HG02938 (cell line): ENCODE data around the gene DNAJC8.
A peak's percentile ranks its signal among the peaks of the same experiment; 100 is the strongest.

Source experiments
- ATAC-seq: cut with Tn5 transposase; IDR thresholded peaks from one replicate; pipeline ENCODE4 v1.9.1; 2021; ENCODE audit warnings: mild to moderate bottlenecking, moderate library complexity; ENCODE audit not compliant: unreplicated experiment

DNAJC8 gene

GRCh38 chr1:28232558-28233263 lies at the start of gene DNAJC8:
Gene DNAJC8 (minus strand): TSS chr1:28233029. CDS start chr1:28232998, 31 bp downstream.
- peak; percentile 50 for ATAC-seq

DNA sequence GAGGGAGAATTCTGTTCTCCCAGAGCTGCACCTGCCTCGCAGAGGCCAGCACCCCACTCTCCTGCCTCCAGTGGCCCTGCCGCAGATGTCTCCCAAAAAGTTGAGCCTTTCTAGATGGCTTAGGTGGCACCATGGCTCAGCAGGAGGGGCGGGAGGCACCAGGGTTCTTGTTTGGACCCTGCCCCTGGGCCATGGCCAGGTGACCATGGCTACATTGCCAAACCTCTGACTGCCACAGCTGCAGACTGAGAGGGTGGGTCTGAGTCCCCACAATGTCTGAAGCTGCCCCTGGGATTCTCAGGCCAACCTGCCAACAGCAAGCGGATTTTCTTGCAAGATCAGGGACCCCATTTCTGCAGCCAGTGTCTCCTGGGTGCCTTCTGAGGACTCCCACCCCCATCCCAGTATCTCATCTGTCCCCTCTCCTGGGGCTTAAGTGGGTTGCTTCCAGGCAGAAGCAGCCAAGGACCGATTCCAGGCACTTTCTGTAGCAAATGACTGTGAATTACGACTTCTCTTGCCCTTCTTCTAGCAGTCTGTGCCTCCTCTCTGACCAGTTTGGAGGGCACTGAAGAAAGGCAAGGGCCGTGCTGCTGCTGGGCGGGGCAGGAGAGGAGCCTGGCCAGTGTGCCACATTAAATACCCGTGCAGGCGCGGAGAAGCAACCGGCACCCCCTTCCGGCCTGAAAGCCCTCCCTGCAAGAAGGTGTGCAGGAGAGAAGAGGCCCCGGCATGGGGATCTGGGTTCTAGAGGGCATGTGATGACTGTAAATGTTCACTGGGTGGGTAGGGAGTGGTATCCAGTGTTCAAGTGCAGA lies 49.0 kb upstream of the DNAJC8 start:
- ATAC-seq, result no peak

- no peak for ATAC-seq
Observed at GRCh38 chr1:28280977-28281381, 48.1 kb upstream of the DNAJC8 start.

DNA sequence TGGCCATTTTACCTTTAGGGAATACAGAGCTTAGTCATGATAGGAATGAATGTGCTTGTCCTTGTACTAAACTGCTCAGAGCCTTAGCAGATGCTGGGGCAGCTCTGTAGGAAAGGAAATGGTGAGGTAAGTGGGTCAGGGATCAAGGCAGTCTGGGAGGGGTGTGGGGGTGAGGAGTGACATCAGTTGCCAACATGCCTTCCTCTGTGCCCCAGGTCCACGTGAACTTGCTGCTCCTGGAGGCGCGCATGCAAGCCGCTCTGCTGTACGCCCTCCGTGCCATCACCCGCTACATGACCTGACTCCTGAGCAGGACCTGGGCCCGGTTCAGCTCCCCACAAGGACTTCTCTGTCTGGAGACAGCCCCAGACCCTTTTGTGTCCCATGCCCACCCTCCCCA lies 47.7 kb upstream of the DNAJC8 start:
- ATAC-seq, result no peak

DNA sequence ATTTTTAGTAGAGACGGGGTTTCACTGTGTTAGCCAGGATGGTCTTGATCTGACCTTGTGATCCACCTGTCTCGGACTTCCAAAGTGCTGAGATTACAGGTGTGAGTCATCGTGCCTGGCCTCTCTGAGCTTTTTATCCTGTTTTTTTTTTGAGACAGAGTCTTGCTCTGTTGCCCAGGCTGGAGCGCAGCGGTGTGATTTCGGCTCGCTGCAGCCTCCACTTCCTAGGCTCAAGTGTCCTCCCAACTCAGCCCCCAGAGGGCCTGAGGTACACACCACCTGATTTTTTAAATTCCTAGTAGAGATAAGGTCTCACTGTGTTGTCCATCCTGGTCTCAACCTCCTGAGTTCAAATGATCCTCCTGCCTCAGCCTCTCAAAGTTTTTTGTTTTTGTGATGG lies 46.9 kb upstream of the DNAJC8 start:
- ATAC-seq, result no peak

DNA sequence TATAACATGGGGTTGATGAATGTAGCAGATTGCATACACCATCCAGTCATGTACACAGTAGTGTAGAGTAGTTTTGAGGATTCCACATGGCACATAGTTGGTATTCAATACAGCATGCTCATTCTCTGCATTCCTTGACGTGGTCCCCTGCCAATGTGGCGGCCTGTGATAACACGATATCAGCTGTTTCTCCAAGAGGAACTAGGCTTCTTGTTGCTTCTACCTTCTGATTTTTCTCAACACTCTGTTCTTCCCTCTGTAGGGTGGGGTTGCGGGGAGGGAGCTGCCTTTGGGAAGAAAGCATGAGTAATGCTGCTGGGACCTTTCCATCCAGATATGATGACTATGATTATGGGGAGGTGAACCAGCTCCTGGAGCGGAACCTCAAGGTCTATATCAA lies 45.9 kb upstream of the DNAJC8 start:
- no peak for ATAC-seq

DNA sequence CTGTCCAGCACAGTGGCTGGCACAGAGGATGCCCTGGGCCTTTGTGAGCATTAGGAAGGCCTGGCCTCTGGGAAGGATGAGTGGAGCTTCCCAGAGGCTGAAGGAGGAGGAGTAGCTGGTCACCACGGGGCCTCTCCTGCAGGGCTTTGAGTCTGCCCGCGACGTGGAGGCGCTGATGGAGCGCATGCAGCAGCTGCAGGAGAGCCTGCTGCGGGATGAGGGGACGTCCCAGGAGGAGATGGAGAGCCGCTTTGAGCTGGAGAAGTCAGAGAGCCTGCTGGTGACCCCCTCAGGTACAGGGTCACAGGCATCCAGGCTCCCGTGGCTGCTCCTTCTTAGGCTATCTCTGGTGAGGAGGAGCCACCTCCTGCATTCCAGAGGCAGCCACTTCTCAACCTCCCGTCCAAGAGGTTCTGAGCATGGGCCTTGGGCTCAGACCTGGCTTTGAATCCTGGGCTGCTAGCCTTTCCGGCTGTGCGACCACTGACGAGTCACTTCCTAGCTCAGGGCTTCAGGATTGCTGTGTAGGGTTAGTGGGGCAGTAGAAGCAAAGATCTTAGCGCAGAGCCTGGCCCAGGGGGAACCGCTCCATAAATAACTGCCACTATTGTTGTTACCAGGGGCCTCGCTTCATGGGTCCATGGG lies 40.5 kb upstream of the DNAJC8 start:
- no peak for ATAC-seq

DNA sequence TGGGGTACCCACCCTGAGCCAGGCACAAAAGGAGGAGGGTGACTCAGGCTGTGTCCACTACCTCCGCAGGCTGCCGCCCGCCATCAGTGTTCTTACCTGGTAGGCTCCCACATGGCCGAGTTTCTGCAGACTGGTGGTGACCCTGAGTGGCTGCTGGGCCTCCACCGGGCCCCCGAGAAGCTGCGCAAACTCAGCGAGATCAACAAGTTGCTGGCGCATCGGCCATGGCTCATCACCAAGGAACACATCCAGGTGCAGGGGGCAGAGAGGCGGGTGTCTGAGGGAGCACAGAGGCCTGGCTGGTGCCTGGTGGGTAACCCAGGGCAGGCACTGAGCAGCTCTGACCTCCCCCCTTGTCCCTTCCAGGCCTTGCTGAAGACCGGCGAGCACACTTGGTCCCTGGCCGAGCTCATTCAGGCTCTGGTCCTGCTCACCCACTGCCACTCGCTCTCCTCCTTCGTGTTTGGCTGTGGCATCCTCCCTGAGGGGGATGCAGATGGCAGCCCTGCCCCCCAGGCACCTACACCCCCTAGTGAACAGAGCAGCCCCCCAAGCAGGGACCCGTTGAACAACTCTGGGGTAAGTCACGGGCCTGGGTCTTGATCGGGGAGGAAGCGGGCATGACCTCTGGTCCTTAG lies 39.5 kb upstream of the DNAJC8 start:
- no peak for ATAC-seq

- ATAC-seq, result no peak
Observed at GRCh38 chr1:28269529-28269928, 36.7 kb upstream of the DNAJC8 start.

GRCh38 chr1:28267633-28268032 lies 34.8 kb upstream of the DNAJC8 start:
- ATAC-seq, result no peak

- ATAC-seq, result no peak
Observed at GRCh38 chr1:28266920-28267322, 34.1 kb upstream of the DNAJC8 start.

DNA sequence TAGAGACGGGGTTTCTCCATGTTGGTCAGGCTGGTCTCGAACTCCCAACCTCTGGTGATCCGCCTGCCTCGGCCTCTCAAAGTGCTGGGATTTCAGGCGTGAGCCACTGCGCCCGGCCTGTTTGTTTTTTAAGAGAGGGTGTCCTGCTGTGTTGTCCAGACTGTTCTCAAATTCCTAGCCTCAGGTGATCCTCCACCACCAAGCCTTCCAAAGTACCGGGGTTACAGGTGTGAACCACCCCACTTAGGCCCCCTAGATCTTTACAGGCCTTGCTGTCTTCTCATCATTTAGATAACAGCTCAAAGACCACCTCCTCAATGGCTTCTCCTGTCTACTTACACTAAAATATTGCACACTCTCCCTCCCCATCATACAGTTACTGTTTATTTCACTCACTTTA lies 32.7 kb upstream of the DNAJC8 start:
- no peak for ATAC-seq

GRCh38 chr1:28264897-28265296 lies 32.1 kb upstream of the DNAJC8 start:
- no peak for ATAC-seq

- ATAC-seq, result no peak
Observed at GRCh38 chr1:28260803-28261174, 28.0 kb upstream of the DNAJC8 start.

DNA sequence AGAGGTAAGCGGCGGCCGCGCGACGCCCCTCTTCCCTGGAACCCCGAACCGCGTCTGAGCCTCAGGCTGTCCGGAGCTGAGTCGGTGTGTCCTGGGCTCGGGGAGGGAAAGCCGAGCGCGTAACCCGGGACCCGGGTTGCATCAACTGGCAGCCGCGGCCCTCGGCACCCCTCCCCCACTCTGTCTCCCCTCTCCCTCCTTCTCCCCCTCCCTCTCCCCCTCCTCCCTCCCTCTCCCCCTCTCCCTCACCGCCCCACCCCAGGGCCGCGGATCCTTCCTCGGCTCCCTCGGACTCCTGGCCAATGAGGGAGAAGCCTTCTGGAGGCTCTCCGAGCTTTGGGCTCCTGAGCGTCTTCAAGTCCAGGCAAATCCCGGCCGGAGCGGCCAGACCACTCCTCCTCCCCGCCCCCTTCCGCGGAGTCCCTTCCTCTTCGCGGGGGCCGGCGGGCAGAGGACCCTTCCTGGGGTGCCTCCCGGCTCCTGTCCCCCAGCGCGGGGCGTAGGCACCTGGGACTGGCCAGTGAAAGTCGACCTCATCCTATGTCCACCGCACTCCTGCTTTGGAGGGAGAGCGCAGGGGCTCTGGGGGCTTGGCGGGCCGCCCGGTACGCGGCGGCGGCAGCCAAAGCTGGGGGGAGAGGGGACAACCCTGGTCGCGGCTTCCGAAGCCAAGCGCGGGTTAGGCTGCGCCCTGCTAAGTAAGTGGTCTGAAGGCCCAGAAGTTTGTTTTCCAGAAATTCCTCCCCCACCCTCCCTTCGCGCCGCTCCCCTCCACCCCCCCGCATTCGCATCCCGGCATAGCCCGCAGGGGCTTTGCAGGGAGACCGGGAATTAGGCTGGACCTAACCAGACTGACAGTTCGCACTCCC lies 27.3 kb upstream of the DNAJC8 start:
- peak; percentile 2 for ATAC-seq

- ATAC-seq, result peak; percentile 88
Observed at GRCh38 chr1:28259252-28259933, 26.6 kb upstream of the DNAJC8 start, which contains the start of gene SESN2. Gene SESN2 (plus strand): TSS chr1:28259518. CDS start chr1:28259848, 330 bp downstream.

DNA sequence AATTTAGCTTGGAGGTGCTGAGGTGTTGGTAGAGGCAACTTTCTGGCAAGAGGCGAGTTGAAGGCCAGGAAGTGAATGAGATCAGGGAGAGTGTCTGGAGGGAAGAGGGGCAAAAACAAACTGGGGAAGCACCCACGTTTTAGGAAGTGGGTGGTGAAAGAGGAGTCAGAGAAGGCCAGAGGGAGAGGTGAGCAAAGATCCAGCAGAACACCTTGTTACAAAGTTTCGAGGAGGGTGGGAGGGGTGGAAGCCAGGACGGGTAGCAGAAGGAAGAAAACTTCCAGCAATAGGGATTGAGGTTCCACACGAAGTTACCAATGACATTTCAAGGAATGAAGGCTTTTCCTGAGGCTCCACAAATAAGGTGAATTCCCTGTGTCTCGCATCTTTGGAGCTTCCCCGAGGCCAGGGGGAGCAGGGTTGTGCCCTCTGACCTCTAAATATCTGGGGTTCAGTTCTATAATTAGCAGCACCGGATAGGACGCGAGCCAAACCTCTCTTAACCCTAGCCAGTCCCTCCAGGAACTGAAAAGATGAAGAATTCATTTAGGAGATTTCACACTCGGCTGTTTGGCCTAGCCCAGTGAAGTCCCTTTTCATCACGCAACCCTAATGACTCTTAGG lies 25.9 kb upstream of the DNAJC8 start:
- ATAC-seq, result no peak

DNA sequence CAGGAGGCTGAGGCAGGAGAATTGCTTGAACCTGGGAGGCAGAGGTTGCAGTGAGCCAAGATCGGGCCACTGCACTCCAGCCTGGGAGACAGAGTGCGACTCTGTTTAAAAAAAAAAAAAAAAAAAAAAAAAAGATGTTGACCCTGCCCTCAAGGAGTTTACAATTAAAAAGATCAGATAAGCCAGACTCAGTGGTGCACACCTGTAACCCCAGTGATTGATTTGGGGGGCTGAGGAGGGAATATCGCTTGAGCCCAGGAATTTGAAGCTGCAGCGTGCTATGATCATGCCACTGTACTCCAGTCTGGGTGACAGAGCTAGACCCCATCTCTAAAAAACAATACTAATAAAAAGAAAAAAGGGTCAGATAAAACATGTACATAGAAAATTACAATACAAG lies 24.9 kb upstream of the DNAJC8 start:
- no peak for ATAC-seq

DNA sequence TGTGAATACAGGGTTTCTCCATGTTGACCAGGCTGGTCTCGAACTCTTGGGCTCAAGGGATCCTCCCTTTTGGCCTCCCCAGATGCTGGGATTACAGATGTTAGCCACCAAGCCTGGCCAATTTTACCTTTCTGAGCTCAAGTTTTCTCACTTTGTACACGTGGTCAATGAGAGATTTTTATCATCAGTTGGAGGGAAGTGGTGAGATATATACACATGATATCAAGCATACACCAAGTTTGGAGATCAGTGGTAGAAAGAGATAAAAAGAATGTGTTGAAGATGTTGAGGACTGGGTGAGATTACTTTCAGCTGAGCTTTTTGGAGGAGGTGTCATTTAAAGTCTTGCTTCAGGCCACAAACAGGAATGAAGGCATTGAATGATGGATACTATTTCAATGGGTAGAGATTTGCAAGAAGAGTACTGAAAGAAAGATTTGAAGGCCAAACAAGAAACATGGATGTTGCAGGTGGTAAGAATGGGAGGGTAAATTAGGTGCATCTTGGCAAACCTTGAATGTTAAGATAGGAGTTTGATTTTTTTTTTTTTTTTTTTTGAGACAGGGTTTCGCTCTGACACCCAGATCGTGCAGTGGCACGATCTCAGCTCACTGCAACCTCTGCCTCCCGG lies 23.5 kb upstream of the DNAJC8 start:
- no peak for ATAC-seq
